HG03354 (cell line): Measurements from ENCODE around the gene SYMPK.
A peak's percentile ranks its signal among the peaks of the same experiment; 100 is the strongest.

Experiments
- ATAC-seq: cut with Tn5 transposase; IDR thresholded peaks from one replicate; pipeline ENCODE4 v1.9.1; 2021; ENCODE audit warnings: mild to moderate bottlenecking; ENCODE audit not compliant: unreplicated experiment, poor library complexity, severe bottlenecking

The SYMPK gene

DNA sequence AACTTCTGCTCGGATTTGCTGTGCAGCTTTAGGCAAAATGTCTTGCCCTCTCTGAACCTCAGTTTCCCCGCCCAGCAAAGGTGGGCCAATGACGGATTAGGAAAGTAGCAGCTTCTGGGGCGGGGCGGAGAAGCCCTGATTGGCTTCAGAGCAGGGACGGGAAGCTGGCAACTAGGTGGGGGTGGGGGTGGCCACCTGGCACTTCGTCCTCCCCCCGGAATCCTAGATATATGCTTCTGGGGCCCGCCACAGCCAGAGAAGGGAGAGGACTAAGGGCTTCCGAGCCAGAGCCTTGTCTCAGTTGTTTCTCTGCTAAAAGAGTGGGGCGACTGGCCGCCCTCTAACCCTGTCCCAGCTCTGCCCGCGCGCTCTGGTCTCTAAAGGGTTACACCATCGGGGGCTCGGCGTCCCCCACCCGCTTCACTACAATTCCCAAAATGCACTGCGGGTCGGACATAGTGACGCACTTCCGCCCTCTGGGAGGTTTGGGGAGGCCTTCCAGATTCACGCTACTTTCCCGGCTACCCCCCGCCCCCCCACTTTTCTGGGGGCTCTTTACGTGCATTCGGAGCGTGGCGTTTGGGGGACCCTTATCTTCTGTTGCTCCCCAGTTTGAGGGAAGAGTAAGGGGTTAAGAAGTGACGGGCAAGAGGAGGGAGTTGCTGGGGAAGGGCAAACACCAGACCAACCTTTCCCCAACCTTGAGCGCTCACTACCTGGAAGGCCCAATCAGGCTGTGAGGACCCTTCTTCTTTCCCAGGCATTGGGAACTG is 23.7 kb upstream of the SYMPK start:
- peak; percentile 43 for ATAC-seq

DNA sequence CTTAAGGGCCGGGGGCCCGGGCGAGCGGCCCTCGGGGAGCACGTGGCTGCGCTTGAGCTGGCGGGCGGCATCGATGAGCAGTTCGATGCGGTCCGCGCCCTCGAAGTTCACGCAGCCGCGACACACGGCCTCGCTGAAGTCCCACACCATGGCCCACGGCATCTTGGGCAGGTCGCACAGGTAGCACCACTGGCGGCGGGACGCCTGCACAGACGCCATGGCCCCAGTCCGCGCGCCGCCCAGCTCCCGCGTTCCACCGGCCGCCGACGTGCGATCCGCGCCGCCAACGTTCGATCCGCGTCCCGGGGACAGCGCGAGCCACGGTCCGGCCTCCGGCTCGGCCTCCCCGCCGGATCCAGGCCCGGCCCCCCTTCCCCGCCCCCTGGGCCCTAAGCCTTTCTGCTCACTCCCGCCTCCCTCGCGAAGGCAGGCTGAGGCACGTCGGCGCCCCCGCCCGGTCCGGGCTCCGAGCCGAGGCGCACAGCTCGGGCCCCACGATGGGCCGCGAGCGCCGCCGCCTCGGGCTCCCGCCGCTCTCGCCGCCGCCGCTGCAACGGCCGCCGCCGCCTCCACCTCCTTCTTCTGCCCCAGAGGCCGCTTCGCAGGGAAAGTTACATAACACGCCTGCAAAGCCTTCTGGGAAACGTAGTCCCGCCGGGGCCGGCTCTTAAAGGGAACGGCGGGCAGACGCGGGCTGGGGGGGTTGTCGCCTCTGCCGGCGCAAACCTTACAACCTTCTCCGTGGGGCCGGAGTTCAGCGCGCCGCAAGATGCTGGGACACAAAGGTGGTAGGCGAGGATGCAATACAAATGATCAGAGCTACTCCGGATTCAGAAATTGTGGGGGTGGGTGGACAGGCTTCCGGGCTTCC is 22.8 kb upstream of the SYMPK start, which contains the start of gene IRF2BP1:
Gene IRF2BP1, minus strand, starts transcription at position 586 of the 871 bp plus-strand sequence. Its CDS starts 367 bp downstream, at position 219.
- peak; percentile 54 for ATAC-seq

DNA sequence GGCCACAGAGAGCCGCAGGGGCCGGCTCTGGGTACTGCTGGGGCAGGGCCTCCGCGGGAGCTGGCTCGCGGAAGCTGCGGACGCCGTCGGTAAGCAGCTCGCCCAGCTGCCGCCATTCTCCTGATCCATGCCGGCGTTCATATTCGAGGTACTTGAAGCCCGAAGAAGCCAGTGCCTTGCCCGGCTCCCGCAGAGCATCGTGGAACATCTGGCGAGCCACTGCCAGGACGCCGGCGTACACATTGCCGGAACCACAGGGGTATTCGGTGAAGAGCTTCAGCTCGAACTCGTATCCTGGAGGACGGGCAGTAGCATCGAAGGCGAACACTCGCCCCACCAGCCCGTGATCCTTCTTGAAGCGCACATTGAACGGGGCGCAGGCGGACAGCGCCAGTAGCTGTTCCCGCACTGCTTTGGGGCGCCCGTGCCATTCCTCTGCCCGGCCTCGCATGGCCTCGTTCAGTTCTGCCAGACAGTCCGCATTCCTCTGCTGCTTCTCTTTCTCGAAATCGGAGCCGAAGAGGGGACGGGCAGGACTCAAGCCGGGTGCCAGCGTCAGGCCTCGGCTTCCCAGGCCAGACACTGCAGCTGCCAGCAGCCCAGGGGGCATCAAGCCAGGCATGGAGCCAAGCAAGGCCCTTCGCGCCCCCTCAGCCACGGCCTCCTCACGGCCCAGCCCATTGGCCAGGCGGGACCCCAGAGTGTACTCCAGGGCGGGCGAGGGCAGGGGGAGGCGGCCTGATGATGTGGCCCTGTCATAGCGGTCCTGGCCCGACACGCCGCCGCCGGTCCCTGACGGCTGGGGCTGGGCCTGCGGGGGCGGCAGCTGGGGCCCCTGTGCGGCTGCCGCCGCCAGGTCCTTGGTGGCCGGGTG is 22.0 kb upstream of the SYMPK start:
- peak; percentile 1 for ATAC-seq

DNA sequence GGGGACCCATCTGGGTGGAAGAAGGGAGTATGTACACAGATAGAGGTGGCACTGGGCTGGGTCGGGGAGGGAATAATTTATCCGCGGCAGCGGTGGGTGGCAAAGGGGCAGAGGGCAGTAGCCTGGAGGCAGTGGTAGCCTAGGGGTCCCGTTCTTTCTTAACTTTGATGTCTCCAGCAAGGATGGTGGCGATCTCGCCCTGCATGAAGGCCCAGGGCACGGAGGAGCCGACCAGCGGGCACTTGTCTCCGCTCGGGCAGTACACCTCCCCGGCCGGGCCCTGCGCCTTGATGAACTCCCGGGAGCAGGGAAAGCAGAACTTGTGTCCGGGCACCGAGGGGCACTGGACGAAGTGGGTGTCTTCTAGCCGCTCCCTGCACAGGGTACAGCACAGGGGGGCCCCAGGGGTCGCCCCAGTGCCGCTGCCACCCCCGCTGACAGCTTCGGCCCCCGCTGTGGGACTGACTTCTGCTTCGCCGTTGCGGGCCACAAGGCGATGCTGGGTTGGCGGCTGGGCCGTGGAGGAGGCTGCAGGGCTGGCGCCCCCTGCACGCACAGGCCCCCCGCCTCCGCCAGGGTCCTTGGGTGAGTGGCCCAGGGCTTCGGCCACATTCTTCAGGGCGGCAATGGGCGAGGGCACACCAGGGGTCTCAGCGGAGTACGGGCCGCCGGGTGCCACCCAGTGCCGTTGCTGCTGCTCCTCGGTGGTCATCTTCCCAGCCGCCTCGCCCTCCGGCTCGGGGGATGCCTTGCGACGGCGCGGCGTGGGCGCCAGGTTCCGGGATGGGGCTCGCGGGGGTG is 21.1 kb upstream of the SYMPK start:
- ATAC-seq, result no peak

DNA sequence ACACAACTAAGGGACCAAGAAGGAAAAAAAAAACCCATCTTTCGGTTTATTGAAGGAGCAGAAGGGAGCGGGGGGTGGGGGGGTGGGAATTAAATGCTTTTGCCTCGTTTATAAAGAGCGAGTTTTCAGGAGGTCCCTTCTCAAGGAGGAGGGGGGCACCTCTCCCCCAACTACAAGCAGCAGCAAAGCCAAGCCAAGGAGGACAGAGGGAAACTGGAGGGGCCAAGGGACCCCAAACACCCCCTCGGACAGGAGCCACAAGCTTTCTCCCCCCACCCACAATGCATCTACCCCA is 20.6 kb upstream of the SYMPK start:
- ATAC-seq, result no peak

DNA sequence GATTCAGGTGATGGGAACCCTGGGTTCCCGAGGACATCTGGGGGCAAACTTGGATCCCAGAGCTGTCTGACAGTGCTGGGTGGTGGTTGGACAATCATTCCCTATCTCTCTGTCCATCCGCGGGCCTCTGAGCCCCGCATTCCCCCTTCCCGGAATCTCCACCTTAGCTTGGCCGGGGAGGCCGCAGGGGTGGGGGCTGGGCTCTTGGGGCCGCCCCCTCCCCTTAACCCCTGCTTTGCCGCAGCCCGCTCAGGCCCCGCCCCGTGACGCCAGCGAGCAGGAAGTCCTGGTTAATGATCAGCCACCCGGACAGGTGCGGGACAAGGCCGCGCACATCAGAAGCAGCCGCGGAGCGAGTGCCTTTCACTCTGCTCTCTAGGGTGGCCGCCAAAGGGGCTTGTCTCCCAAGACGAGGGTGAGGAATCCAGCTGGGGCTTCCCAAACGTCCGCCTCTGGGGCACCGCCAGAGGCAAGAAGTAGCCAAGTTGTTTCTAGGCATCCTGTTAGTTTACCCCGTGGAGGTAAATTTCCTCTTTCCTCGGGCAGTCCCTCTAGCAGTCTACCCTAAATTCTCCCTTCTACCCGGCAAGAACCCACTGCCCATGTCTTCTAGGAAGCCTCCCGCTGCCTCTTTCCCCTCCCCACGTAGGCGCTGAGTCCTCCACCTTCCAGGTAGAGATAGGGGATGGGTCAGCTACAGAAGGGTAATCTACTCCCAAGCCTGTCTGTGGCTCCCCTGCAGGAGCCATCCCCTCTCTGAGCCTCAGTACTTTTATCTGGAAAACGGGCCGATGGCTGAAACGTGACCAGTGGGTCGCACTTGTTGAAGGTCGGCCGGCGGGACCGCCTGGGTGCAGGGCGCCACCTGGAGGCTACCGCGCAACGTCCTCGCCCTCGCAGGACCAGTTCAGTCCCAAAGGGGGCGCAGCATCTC is 20.0 kb upstream of the SYMPK start:
- ATAC-seq, result peak; percentile 35

DNA sequence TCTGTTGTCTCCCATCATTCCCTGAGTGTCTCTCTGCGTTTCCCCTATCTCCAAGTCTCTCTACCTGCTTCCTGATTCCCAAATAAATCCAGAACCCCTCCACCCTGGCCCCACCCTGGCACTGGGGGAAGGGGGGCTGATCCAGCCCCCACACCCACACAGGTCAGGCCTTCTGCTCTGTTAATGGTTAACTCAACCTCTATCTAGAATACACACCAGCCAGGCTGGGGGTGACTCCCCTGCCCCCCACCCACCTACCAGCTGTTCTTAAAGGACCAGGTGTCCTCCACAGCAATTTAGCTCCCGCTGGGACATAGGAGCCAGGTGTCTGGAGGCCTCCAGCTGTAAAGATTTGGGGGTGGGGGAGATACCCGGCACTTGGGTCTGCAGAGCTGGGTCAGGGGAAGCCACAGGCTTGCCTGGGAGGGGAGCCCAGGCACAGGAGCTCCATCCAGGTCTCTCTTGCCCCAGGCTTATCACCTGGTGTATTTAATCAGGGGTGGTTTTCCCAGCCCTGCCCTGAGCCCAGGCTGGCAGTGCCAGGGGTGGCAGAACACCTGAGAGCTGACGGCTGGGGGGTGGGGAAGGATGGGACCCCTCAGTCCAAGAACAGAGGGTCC is 19.1 kb upstream of the SYMPK start:
- no peak for ATAC-seq

DNA sequence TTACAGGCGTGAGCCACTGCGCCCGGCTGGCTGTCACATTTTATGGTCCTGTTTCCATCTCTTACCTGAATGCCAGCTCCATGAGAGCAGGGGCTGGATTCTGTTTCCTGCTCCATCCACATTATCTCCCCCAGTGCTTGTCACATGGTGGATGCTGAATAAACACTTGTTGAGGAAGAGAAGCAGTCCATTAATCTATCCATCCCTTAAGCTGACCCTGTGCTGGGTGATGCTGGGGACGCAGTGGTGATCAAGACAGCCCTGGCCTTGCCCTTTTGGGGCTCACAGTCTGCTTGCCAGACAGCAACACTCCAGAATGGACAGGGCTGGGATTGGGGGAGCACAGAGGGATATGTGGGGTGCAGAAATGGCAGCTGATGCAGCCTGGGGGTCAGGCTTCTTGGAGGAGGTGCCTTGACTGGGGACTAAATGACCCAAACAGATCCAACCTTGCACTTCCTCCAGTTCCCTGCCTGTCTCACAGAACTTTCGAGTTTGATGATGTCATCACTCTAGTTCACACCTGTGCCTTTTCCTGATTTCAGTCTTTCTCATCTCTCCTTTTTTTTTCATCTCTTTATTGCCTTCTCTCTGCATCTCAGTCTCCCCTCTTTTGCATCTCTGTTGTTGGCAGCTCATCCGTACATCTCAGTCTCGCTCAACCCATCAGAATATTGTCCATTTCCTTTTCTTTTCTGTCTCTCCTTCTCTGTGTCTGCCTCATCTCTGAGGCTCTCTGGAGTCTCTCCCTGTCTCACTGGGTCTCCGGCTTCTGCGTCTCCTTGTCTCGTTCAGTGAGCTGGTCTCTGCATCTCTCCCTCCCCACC is 18.3 kb upstream of the SYMPK start:
- ATAC-seq, result no peak

DNA sequence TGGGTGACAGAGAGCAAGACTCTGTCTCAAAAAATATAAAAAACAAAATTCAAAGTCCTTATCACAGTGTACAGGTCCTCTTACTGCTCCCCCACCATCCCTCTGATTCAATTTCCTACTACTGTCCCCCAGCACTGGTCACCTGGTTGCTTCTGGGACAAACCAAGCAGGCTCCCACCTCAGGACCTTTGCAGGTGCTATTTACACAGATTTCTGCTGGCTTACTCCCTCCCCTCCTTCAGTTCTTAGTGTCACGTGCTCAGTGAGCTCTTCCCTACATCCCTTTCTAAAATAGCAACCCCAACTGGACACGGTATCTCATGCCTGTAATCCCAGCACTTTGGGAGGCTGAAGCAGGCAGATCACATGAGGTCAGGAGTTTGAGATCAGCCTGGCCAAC is 17.0 kb upstream of the SYMPK start:
- no peak for ATAC-seq

DNA sequence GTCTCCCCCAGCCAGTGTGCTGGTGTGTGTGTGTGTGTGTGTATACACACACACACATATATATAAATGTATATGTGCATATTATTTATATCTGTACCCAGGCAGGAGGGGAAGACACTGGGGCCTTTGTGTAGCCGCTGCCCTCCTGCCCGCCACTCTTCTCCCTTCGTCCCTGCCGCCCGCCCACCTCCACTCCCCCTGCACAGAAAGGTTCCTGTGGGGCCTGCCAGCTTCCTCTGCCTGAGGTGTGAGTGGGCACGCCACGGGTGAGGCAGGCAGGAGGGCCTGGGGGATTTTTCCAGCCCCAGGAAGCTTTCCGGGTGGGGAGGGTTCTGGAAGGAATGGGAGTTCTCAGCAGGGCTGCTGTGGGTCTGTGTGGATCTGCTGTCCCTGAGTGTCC is 16.1 kb upstream of the SYMPK start:
- ATAC-seq, result no peak

DNA sequence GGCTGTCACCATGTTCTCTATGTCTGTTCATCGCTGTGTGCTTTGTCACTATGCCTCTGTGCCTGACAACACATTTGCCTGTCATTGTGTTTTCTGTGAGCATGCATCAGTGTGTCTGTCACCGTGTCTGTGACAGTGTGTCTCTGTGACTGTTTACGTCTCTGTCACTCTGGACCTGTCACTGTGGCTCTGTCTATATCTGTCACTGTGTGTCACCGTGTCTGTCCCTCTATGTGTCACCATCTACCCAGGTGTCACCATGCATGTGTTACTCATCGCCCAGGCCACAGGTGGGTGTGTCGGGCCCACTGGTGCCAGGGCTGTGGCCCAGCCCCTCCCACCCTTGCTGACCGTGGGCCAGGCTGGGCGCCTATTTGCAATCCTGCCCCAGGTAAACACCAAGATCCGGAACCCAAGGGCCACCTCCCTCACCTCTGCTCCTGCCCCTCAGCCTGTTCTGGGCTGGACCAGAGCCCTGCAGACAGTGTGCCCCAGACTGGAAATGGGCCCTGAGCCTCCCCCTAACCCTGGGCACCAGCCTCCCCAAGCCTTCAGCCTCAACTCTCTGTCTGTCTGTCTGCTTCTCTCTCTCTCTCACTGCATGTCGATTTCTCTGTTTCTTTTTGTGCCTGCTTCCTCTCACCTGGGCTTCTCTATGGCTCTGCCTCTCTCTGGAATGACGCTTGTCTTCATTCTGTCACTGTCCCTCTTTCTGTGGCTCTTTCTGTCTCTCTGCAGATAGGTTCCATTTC is 15.3 kb upstream of the SYMPK start:
- ATAC-seq, result no peak

DNA sequence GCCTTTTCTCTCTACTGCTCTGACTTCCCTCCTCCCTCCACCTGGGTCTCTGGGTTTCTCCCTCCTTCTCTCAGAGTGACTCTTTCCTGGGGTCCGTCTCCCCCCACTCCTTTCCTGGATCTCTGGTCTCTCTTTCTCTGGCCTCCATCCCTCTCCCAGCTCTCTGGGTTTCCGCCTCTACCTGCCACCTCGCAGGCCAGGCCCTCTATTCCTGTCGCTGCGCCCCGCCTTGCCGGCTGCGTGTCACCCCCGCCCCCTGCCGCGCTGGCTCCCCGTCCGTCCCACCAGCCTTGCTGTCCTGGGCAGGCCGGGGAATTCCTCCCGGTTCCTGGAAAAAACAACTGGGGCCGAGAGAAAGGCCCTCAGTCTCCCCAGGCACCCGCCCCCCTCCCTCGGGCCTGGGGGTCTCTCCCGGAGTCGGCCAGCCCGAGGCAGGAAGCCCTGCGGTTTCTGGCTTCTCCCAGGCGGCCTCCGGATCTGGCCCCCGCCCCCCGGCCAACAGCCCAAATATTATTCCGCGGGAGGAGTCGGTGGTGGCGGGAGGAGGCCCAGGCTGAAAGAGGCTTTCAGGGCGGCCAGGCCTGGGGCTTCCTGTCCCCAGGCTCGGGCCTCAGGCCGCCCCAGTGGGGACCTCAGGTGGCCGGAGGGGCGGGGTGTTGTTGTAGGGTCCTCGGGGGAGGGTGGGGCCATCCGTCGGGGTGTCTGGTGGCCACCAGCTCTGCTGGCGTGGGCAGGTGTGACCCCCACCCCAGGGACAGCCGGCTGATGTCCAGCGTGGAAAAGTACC is 13.7 kb upstream of the SYMPK start:
- ATAC-seq, result no peak

DNA sequence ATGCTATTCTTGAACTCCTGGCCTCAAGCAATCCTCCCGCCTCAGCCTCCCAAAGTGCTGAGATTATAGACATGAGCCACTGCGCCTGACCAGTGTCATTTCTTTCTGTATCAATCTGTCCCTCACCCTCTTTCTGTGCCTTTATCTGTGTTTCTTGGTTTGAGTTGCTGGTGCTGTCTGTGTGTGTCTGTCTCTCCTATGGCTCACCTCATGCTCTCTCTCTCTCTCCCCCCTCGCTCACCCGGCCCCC is 13.1 kb upstream of the SYMPK start:
- ATAC-seq, result no peak

DNA sequence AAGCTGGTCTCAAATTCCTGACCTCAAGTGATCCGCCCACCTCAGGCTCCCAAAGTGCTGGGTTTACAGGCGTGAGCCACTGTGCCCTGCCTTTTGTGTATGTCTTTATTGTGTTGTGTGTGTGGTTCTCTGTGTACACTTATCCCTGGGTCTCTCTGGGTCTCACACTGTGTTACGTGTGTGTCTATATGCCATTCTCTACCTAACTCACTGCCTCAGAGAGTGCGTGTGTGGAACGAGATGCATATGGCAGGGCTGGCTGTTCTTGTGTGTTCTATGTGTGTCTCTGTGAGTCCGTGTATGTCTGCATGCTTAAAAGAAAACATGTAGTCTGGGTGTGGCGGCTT is 11.6 kb upstream of the SYMPK start:
- no peak for ATAC-seq

DNA sequence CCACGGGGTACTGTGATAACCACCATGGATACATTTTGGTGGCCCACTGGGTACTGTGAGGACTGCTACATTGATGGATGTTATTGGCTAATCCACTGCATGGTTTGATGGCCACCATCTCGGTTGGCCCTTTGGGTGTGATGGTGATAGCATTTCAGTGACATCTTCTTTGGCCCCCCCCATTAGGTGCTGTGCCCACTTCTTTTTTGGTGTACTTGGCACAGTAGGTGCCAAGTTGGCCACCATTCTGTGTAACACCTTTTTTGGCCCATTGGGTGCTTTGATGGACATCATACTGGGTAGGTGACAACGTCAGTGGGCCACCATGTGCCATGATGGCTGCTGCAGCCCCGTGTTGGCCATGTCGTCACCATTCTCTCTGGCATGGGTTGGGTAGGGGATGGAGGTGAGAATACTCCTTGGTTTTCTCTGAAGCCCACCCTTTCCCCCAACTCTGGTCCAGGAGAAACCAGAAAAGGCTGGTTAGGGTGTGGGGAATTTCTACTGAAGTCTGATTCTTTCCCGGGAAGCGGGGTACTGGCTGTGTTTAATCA is 10.3 kb upstream of the SYMPK start:
- ATAC-seq, result no peak
